Heart right ventricle (tissue), 16 donors: ENCODE measurements around the gene SYT14. TPM values are rescaled to one million over a fixed set of nuclear protein-coding genes. Genes with fewer than 3 reads are reported as not detected.

Experiments
- ATAC-seq, 8 donors: fragments of 200-7000 bp; cut with Tn5 transposase; one replicate each; pipeline ENCODE4 v1.9.1; 2020; ENCODE audit warnings: mild to moderate bottlenecking in 8 of 8, moderate library complexity in 8 of 8, moderate number of reproducible peaks in 1 of 8
- DNase-seq, 2 donors: peaks; one replicate each; pipeline ENCODE4 v3.0.0-alpha.2; 2020
- H3K27ac ChIP-seq, 10 donors: fragments of 200-600 bp; sonication (generic) in 2 of 10; one replicate each; pipeline versions ENCODE4 v1.5.0 to v1.8.0; 2020 to 2022; ENCODE audit warnings: mild to moderate bottlenecking in 3 of 10
- H3K27me3 ChIP-seq, 7 donors: fragments of 200-600 bp; one replicate each; pipeline ENCODE4 v1.8.0; 2021 to 2022; ENCODE audit warnings: mild to moderate bottlenecking in 2 of 7
- H3K36me3 ChIP-seq, 9 donors: fragments of 200-600 bp; sonication (generic) in 1 of 9; one replicate each; pipeline versions ENCODE4 v1.5.0 to v1.8.0; 2020 to 2022; ENCODE audit warnings: mild to moderate bottlenecking in 2 of 9
- H3K4me1 ChIP-seq, 9 donors: fragments of 200-600 bp; sonication (generic) in 1 of 9; one replicate each; pipeline versions ENCODE4 v1.5.0 to v1.8.0; 2020 to 2022; ENCODE audit warnings: mild to moderate bottlenecking in 4 of 9
- H3K4me3 ChIP-seq, 10 donors: fragments of 200-600 bp; sonication (generic) in 2 of 10; one replicate each; pipeline versions ENCODE4 v1.5.0 to v1.8.0; 2020 to 2022; ENCODE audit warnings: mild to moderate bottlenecking in 7 of 10, moderate library complexity in 2 of 10
- H3K9me3 ChIP-seq, 11 donors: fragments of 200-600 bp in 10 of 11; sonication (generic) in 2 of 11; one replicate each; pipeline versions ENCODE4 v1.5.0 to v1.8.0; 2013 to 2022; ENCODE audit warnings: mild to moderate bottlenecking in 2 of 11, control low read depth in 1 of 11, moderate library complexity in 1 of 11
- WGBS, 2 donors: extraction: QIAGEN DNeasy Blood & Tissue Kit; methylation state at CpG; one replicate each; pipeline ENCODE4 v1.1.7; 2013; ENCODE audit warnings: inconsistent platforms in 1 of 2; 5-methylcytosine and 5-hydroxymethylcytosine counted together
- intact Hi-C, 10 donors: fragments of 100-400 bp; cut with DNase I; formaldehyde crosslinking; loops; one replicate each; pipeline versions ENCODE4 v1.11.1 to v1.14.2; 2022
- polyA plus RNA-seq, 2 donors: library from polyadenylated mRNA; stranded (reverse); fragments of 200-250 nt; gene quantifications; one replicate each; pipeline ENCODE4 v1.2.3, GENCODE V29; 2013
- total RNA-seq, 10 donors: library from RNA; stranded (reverse); fragmentation: NEBNext Ultra II Directional in 3 of 10; extraction: Animal tissue kit (Norgen Biotek cat#: 25700) in 3 of 10; gene quantifications; one replicate each; pipeline versions ENCODE4 v1.2.1 to v1.2.4, GENCODE V29; 2021 to 2023
- TF ChIP-seq, protein P1 (sequence below), 9 donors: fragments of 200-600 bp; sonication (generic) in 2 of 9; IDR thresholded peaks; one replicate each; pipeline versions ENCODE4 v1.5.0 to v1.8.0; 2021 to 2022; ENCODE audit warnings: antibody characterized with exemption in 9 of 9, mild to moderate bottlenecking in 5 of 9, moderate library complexity in 1 of 9
- donor health status: Arrhythmogenic right ventricular cardiomyopathy.
- donor health status: ischemic (EF 13 %, LVEDD 7.1; RV severe dilation, severe dysfunction).
- donor health status: healthy with polysubstance abuse.
- donor health status: DM: no; HTN: yes; CAD: no.
- donor health status: DM: no; HTN: no; CAD: no.
- donor health status: ischemic (EF 25% LVEDD 6.9; RV normal size, moderate dysfunction).
- donor health status: ischemic (EF 25% LVEDD 5.7; RV mildly dilated, moderate dysfunction).
- donor health status: healthy.
- donor health status: DM: yes; HTN: yes; CAD: no.
- donor health status: Ischemic cardiomyopathy.
- donor health status: ischemic (EF 35%, LVEDD 5.7; RV mildly dilated, moderate dysfunction).
- donor health status: nonischemic (EF 11% LVEDD 7.7; RV severe dilation, severe dysfunction).
- donor health status: DM: yes; HTN: yes; CAD: no.
- donor health status: PGD.
- donor health status: ischemic (EF 29% LVEDD 5.4; RV normal size, mild dysfunction).
- donor health status: nonischemic (EF 23%, LVEDD 6.1; RV moderate dilation, normal function).

SYT14 gene
- total and polyA plus RNA-seq, 12 donors = 0.06 TPM; not detected in 11

DNA sequence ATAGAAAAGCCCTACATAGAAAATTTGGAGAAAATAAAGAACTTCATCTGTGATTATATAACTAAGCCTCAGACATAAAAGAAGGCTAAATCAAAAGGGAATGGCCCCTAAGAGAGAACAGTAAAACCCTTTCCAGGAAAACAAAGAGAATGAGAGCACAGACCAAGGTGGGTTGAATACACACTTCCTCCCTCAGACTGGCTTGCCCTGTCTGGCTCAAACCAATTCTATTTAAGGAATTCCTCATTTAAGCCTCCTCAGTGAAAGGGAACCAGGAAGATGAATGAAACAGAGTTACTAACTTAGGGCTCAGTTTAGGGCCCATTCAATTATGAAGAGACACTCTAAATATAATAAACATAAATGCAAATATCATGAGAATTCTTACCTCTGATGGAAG lies 10.6 kb upstream of the SYT14 start:
- Histone ChIP-seq H3K4me1 (no peaks in the 10 kb centered on the region), H3K27ac (no peak overlapping the region), H3K36me3 (no peaks in the 10 kb centered on the region), H3K9me3 (no peaks in the 10 kb centered on the region), H3K27me3 (peaks cover 0 to 7% (median 0%) of the 10 kb centered on the region in 7 donors), H3K4me3 (no peak overlapping the region)
- TF ChIP-seq, protein P1, sequence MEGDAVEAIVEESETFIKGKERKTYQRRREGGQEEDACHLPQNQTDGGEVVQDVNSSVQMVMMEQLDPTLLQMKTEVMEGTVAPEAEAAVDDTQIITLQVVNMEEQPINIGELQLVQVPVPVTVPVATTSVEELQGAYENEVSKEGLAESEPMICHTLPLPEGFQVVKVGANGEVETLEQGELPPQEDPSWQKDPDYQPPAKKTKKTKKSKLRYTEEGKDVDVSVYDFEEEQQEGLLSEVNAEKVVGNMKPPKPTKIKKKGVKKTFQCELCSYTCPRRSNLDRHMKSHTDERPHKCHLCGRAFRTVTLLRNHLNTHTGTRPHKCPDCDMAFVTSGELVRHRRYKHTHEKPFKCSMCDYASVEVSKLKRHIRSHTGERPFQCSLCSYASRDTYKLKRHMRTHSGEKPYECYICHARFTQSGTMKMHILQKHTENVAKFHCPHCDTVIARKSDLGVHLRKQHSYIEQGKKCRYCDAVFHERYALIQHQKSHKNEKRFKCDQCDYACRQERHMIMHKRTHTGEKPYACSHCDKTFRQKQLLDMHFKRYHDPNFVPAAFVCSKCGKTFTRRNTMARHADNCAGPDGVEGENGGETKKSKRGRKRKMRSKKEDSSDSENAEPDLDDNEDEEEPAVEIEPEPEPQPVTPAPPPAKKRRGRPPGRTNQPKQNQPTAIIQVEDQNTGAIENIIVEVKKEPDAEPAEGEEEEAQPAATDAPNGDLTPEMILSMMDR (IDR thresholded peaks at IDR 0.05) = no peak
- no peak for DNase-seq
- ATAC-seq = no peak
- intact Hi-C loops = no loop called here

DNA sequence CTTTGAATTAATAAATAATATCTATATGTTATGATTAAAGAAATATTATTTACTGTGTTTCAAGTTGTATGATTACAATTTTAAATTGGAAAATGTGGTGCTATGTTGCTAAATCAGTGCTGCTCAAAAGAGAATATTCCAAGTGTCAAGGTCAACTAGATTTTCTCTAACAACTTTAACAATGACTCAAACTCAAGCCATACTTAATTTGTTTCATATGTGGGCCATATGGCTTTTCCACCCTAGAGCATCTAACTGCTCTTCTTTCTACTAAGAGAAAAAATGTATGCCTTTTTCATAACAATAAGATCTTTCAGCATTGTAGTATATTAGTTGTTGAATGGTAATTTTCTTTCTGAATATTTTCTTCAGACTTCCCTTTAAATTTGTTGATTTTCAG lies 8.3 kb upstream of the SYT14 start:
- intact Hi-C loops = no loop called here
- peaks cover 0 to 26% (median 0%) of the 10 kb centered on the region in 7 donors for H3K27me3 ChIP-seq
- ATAC-seq (no peak), DNase-seq (no peak)
- H3K4me3 ChIP-seq = no peak overlapping the region
- TF ChIP-seq, protein P1 (IDR thresholded peaks at IDR 0.05) = no peak
- no peaks in the 10 kb centered on the region for H3K9me3 ChIP-seq
- H3K27ac ChIP-seq = no peak overlapping the region
- no peaks in the 10 kb centered on the region for H3K4me1 ChIP-seq
- H3K36me3 ChIP-seq = no peaks in the 10 kb centered on the region

DNA sequence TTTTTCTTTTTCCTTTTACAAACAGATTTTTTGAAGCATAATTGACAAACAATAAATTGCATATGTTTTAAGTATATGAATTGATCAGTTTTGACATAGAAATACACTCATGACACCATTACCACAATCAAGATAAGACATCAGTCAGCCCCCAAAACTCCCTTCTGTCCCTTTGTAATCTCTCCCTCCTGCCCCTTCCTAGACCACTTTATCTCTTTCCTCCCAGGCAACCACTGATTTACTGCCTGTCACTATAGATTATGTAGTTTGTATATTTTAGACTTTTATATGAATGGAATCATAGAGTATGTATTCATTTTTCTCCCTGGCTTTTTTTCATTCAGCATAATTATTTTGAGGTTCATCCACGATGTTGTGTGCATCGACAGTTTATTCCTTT lies 6.9 kb upstream of the SYT14 start:
- TF ChIP-seq, protein P1 (IDR thresholded peaks at IDR 0.05) = no peak
- H3K27me3 ChIP-seq = peaks cover 0 to 35% (median 0%) of the 10 kb centered on the region in 7 donors
- H3K4me1 ChIP-seq = no peaks in the 10 kb centered on the region
- no peaks in the 10 kb centered on the region for H3K36me3 ChIP-seq
- intact Hi-C loops = no loop called here
- H3K9me3 ChIP-seq = no peaks in the 10 kb centered on the region
- no peak overlapping the region for H3K4me3 ChIP-seq
- DNase-seq (no peak), ATAC-seq (no peak)
- H3K27ac ChIP-seq = no peak overlapping the region
- 78 to 81% methylated on average over 2 of the region's 2 CpGs for WGBS, 2 donors

DNA sequence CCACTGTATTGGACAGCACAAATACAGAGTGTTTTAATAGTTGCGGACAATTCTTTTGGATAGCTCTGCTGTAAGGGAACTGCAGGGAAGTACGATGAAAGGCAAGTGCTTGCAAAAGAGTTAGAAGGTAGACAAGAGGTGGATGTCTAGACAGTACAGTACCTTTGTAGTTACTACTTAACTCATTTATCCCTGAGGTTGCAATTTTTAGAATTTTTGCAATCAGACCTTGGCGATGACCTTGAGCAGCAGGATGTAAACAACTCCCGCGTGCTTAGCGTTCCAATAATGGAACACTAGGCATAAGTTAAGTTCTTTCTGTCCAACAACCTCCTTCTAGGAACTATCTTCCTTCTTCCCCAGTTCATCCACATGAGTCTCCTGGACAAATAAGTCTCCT lies 1.9 kb upstream of the SYT14 start:
- no peaks in the 10 kb centered on the region for H3K4me1 ChIP-seq
- H3K27ac ChIP-seq = no peak overlapping the region
- H3K4me3 ChIP-seq = no peak overlapping the region
- intact Hi-C loops = no loop called here
- H3K36me3 ChIP-seq = no peaks in the 10 kb centered on the region
- H3K9me3 ChIP-seq = no peaks in the 10 kb centered on the region
- DNase-seq = no peak
- ATAC-seq = no peak
- H3K27me3 ChIP-seq = peaks cover 8 to 84% (median 43%) of the 10 kb centered on the region in 7 donors
- 90 to 92% methylated on average over 6 of the region's 6 CpGs for WGBS, 2 donors
- TF ChIP-seq, protein P1 (IDR thresholded peaks at IDR 0.05) = no peak

DNA sequence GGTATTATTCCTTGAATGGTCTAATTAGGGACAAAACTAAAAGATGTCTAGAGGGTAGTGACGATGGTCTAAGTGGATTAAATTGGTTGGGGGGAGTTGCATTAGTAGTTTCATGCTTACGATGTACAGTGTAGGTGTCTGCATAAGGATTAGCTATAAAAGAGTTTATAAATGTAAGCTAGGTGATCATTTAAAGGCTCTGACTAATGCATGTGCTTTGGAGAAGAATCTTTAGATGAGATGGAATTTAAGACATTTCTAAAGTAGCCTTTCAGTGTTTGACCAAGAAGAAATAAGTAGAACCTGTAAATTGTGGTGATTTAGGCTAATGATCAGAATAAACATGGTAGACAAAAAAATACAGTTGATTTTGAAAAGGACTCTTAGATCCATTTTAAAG lies 7.4 kb downstream of the SYT14 start:
- H3K36me3 ChIP-seq = no peaks in the 10 kb centered on the region
- DNase-seq = no peak
- no peaks in the 10 kb centered on the region for H3K4me1 ChIP-seq
- peaks cover 0 to 22% (median 15%) of the 10 kb centered on the region in 7 donors for H3K27me3 ChIP-seq
- H3K9me3 ChIP-seq = no peaks in the 10 kb centered on the region
- intact Hi-C loops = no loop called here
- no peak overlapping the region for H3K27ac ChIP-seq
- TF ChIP-seq, protein P1 (IDR thresholded peaks at IDR 0.05) = no peak
- WGBS, 2 donors = 47 to 78% methylated on average over 2 of the region's 2 CpGs
- no peak for ATAC-seq
- no peak overlapping the region for H3K4me3 ChIP-seq
